HepG2 (cell line): ENCODE results near the gene SCUBE1. TPM values are rescaled to one million over a fixed set of nuclear protein-coding genes. Genes with fewer than 3 reads are reported as not detected.

Experiments
- ARNTL ChIP-seq: sonication (generic); formaldehyde crosslinking; IDR thresholded peaks from 2 replicates; pipeline ENCODE4 v1.4.0; 2020; ENCODE audit warnings: mild to moderate bottlenecking, missing genetic modification reagents
- DMAP1 ChIP-seq: IDR thresholded peaks from 2 replicates; pipeline ENCODE4 v1.6.1; 2016
- KDM2A ChIP-seq: sonication (generic); formaldehyde crosslinking; IDR thresholded peaks from 2 replicates; pipeline ENCODE4 v1.4.0; 2020; ENCODE audit warnings: low read depth, missing genetic modification reagents, borderline replicate concordance
- KLF11 ChIP-seq: IDR thresholded peaks from 2 replicates; pipeline ENCODE4 v1.6.1; 2016; ENCODE audit warnings: missing compliant biosample characterization
- KLF16 ChIP-seq, 2 experiments: sonication (generic) in 1 of 2; formaldehyde crosslinking in 1 of 2; IDR thresholded peaks; 2 replicates each; pipeline versions ENCODE4 v1.6.1 to v1.8.0; 2016 to 2023; ENCODE audit warnings: missing genetic modification reagents in 2 of 2, missing compliant biosample characterization in 1 of 2
- LCORL ChIP-seq, 2 experiments: fragments of 450-650 bp in 1 of 2; sonication (generic) in 1 of 2; formaldehyde crosslinking in 1 of 2; IDR thresholded peaks; 2 replicates each; pipeline versions ENCODE4 v1.5.0 to v1.6.1; 2017 to 2020; ENCODE audit warnings: antibody characterized with exemption in 1 of 2, missing genetic modification reagents in 1 of 2
- MTF2 ChIP-seq: sonication (generic); formaldehyde crosslinking; IDR thresholded peaks from 2 replicates; pipeline ENCODE4 v1.5.0; 2020; ENCODE audit warnings: missing genetic modification reagents, borderline replicate concordance
- MXD4 ChIP-seq: IDR thresholded peaks from 2 replicates; pipeline ENCODE4 v1.6.1; 2016; ENCODE audit warnings: mild to moderate bottlenecking, missing biosample characterization, missing genetic modification reagents
- RXRA ChIP-seq: sonication (generic); formaldehyde crosslinking; IDR thresholded peaks from 2 replicates; pipeline ENCODE4 v1.5.1; 2020; ENCODE audit warnings: missing genetic modification reagents
- SOX5 ChIP-seq: IDR thresholded peaks from 2 replicates; pipeline ENCODE4 v1.6.1; 2016; ENCODE audit warnings: borderline replicate concordance
- SRSF1 ChIP-seq: fragments of 200-400 bp; formaldehyde crosslinking; optimal IDR thresholded peaks from 2 replicates; pipeline ENCODE3; 2017; ENCODE audit warnings: mild to moderate bottlenecking, low read depth, low read length, moderate library complexity
- XRCC5 ChIP-seq: fragments of 200-400 bp; formaldehyde crosslinking; optimal IDR thresholded peaks from 2 replicates; pipeline ENCODE3; 2017; ENCODE audit warnings: mild to moderate bottlenecking, low read length
- ZFP36L1 ChIP-seq: sonication (generic); formaldehyde crosslinking; IDR thresholded peaks from 2 replicates; pipeline ENCODE4 v1.8.0; 2022; ENCODE audit warnings: mild to moderate bottlenecking, missing genetic modification reagents, moderate library complexity
- ZNF235 ChIP-seq: sonication (generic); formaldehyde crosslinking; IDR thresholded peaks from 2 replicates; pipeline ENCODE4 v1.8.1; 2023; ENCODE audit warnings: mild to moderate bottlenecking, missing genetic modification reagents, borderline replicate concordance
- ZNF253 ChIP-seq: sonication (generic); formaldehyde crosslinking; IDR thresholded peaks from 2 replicates; pipeline ENCODE4 v1.8.0; 2022; ENCODE audit warnings: mild to moderate bottlenecking, missing genetic modification reagents, borderline replicate concordance
- ZNF441 ChIP-seq: sonication (generic); formaldehyde crosslinking; IDR thresholded peaks from 2 replicates; pipeline ENCODE4 v1.7.0; 2021; ENCODE audit warnings: missing genetic modification reagents, borderline replicate concordance
- ZNF549 ChIP-seq: sonication (generic); formaldehyde crosslinking; IDR thresholded peaks from 2 replicates; pipeline ENCODE4 v1.5.0; 2020; ENCODE audit warnings: missing genetic modification reagents
- ZSCAN22 ChIP-seq: sonication (generic); formaldehyde crosslinking; IDR thresholded peaks from 2 replicates; pipeline ENCODE4 v1.4.0; 2020; ENCODE audit warnings: mild to moderate bottlenecking, missing genetic modification reagents
- polyA plus RNA-seq, 8 experiments: library from polyadenylated mRNA; depleted of rRNA in 3 of 8; stranded (reverse) in 7 of 8; unstranded in 1 of 8; fragments of >200 nt; fragmentation: Illumina TruSeq in 4 of 8; extraction: Trizol in 4 of 8; gene quantifications; 2 replicates each; pipeline versions ENCODE4 v1.2.1 to v1.2.3, GENCODE V29; 2011 to 2016; ENCODE audit warnings: low read depth in 4 of 8, missing spikeins in 1 of 8, mixed read lengths in 1 of 8; ENCODE audit not compliant: insufficient read depth in 1 of 8
- total RNA-seq, 5 experiments: library from RNA; depleted of rRNA; stranded (reverse); fragments of >200 nt; fragmentation: Illumina TruSeq; extraction: Trizol; gene quantifications; 2 replicates each; pipeline ENCODE4 v1.2.3, GENCODE V29; 2016; ENCODE audit warnings: low read depth in 1 of 5
- TF ChIP-seq, protein P1 (sequence below): sonication (generic); formaldehyde crosslinking; IDR thresholded peaks from 2 replicates; pipeline ENCODE4 v1.4.0; 2020; ENCODE audit warnings: missing genetic modification reagents, borderline replicate concordance
- TF ChIP-seq, protein P2 (sequence below): IDR thresholded peaks from 2 replicates; pipeline ENCODE4 v1.6.1; 2016; ENCODE audit warnings: missing genetic modification reagents, missing compliant biosample characterization
- TF ChIP-seq, protein P3 (sequence below): sonication (generic); formaldehyde crosslinking; conservative IDR thresholded peaks from 2 replicates; pipeline ENCODE4 v1.4.0; 2020; ENCODE audit warnings: missing genetic modification reagents
- TF ChIP-seq, protein P4 (sequence below): sonication (generic); formaldehyde crosslinking; IDR thresholded peaks from 2 replicates; pipeline ENCODE4 v1.4.0; 2020; ENCODE audit warnings: missing genetic modification reagents

Gene SCUBE1
- total and polyA plus RNA-seq, 2 of the 13 experiments (the other 11 are each of a cell fraction or from before 2014, with no cell fraction given) = under 0.01 to 0.05 TPM

DNA sequence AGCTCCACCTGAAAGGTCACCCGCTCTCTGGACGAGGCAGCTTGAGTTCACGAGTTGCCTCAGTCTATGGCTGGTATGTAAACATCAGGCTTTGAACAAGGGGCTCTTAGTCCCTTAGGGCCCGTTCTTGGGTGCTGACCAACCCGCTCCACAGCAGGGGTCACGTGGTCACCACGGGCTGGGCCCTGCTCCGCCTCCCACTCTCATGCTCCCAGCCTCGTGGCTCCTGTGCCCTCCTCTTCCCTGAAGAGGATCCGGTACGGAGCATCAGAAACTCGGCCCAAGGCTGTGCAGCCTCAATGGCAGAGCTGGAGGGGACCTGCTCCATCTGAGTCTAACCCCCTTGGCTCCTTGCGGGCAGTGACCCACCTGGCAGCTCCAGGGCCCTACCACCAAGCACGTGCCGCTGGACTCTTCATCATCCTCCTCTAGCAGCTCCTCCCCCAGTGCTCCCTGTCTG lies 102.0 kb downstream of the SCUBE1 start (continued):
- TF ChIP-seq, protein P1, sequence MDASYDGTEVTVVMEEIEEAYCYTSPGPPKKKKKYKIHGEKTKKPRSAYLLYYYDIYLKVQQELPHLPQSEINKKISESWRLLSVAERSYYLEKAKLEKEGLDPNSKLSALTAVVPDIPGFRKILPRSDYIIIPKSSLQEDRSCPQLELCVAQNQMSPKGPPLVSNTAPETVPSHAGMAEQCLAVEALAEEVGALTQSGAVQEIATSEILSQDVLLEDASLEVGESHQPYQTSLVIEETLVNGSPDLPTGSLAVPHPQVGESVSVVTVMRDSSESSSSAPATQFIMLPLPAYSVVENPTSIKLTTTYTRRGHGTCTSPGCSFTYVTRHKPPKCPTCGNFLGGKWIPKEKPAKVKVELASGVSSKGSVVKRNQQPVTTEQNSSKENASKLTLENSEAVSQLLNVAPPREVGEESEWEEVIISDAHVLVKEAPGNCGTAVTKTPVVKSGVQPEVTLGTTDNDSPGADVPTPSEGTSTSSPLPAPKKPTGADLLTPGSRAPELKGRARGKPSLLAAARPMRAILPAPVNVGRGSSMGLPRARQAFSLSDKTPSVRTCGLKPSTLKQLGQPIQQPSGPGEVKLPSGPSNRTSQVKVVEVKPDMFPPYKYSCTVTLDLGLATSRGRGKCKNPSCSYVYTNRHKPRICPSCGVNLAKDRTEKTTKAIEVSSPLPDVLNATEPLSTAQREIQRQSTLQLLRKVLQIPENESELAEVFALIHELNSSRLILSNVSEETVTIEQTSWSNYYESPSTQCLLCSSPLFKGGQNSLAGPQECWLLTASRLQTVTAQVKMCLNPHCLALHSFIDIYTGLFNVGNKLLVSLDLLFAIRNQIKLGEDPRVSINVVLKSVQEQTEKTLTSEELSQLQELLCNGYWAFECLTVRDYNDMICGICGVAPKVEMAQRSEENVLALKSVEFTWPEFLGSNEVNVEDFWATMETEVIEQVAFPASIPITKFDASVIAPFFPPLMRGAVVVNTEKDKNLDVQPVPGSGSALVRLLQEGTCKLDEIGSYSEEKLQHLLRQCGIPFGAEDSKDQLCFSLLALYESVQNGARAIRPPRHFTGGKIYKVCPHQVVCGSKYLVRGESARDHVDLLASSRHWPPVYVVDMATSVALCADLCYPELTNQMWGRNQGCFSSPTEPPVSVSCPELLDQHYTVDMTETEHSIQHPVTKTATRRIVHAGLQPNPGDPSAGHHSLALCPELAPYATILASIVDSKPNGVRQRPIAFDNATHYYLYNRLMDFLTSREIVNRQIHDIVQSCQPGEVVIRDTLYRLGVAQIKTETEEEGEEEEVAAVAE (CRISPR knock-in tag) = peak; percentile 25; the same call in 1 of the 2 replicates
- TF ChIP-seq ZNF253 (CRISPR knock-in tag) (0 out of 2 replicates have a peak, but pooled peaks have one; percentile 42), ZNF441 (CRISPR knock-in tag) (no peak), KLF16 (CRISPR knock-in tag; IDR thresholded peaks at IDR 0.05) (peak in 1 of 2 experiments; percentile 44; a peak in 1 of 4 replicates), KDM2A (peak; percentile 59; the same call in 1 of the 2 replicates), ZSCAN22 (no peak), RXRA (CRISPR knock-in tag) (peak; percentile 78), MTF2 (CRISPR knock-in tag) (no peak), SOX5 (CRISPR knock-in tag) (peak; percentile 50), MXD4 (CRISPR knock-in tag) (no peak; the same call in 1 of the 2 replicates), XRCC5 (peak; percentile 25), DMAP1 (CRISPR knock-in tag) (0 out of 2 replicates have a peak, but pooled peaks have one; percentile 36), ZNF235 (CRISPR knock-in tag) (no peak), ARNTL (peak; percentile 78; the same call in 1 of the 2 replicates), ZNF549 (CRISPR knock-in tag) (no peak), ZFP36L1 (CRISPR knock-in tag) (0 out of 2 replicates have a peak, but pooled peaks have one; percentile 49), SRSF1 (no peak), KLF11 (CRISPR knock-in tag) (peak; percentile 87; the same call in 1 of the 2 replicates), LCORL (IDR thresholded peaks at IDR 0.05) (no peak), LCORL (CRISPR knock-in tag; IDR thresholded peaks at IDR 0.05) (0 out of 2 replicates have a peak, but pooled peaks have one; percentile 21)
- TF ChIP-seq, protein P2, sequence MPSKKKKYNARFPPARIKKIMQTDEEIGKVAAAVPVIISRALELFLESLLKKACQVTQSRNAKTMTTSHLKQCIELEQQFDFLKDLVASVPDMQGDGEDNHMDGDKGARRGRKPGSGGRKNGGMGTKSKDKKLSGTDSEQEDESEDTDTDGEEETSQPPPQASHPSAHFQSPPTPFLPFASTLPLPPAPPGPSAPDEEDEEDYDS (CRISPR knock-in tag) = peak; percentile 54; the same call in 1 of the 2 replicates
- TF ChIP-seq, protein P3, sequence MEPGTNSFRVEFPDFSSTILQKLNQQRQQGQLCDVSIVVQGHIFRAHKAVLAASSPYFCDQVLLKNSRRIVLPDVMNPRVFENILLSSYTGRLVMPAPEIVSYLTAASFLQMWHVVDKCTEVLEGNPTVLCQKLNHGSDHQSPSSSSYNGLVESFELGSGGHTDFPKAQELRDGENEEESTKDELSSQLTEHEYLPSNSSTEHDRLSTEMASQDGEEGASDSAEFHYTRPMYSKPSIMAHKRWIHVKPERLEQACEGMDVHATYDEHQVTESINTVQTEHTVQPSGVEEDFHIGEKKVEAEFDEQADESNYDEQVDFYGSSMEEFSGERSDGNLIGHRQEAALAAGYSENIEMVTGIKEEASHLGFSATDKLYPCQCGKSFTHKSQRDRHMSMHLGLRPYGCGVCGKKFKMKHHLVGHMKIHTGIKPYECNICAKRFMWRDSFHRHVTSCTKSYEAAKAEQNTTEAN (CRISPR knock-in tag) = 0 out of 2 replicates have a peak, but pooled peaks have one; percentile 71
- TF ChIP-seq, protein P4, sequence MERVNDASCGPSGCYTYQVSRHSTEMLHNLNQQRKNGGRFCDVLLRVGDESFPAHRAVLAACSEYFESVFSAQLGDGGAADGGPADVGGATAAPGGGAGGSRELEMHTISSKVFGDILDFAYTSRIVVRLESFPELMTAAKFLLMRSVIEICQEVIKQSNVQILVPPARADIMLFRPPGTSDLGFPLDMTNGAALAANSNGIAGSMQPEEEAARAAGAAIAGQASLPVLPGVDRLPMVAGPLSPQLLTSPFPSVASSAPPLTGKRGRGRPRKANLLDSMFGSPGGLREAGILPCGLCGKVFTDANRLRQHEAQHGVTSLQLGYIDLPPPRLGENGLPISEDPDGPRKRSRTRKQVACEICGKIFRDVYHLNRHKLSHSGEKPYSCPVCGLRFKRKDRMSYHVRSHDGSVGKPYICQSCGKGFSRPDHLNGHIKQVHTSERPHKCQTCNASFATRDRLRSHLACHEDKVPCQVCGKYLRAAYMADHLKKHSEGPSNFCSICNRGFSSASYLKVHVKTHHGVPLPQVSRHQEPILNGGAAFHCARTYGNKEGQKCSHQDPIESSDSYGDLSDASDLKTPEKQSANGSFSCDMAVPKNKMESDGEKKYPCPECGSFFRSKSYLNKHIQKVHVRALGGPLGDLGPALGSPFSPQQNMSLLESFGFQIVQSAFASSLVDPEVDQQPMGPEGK (CRISPR knock-in tag) = peak; percentile 67; the same call in 1 of the 2 replicates
